SK-N-SH treated with all-trans-retinoic acid at 6 μM for 48 hours (cell line): Measurements from ENCODE around the gene TRIM66.
A peak's percentile ranks its signal among the peaks of the same experiment; 100 is the strongest.

Experiments
- ATAC-seq: fragments of 200-7000 bp; cut with Tn5 transposase; 3 replicates; pipeline ENCODE4 v1.9.1; 2020; ENCODE audit warnings: mild to moderate bottlenecking, moderate library complexity
- ARNTL ChIP-seq: fragments of 450-650 bp; formaldehyde crosslinking; IDR thresholded peaks from 2 replicates; pipeline ENCODE4 v1.5.0; 2020; ENCODE audit warnings: low read depth, mild to moderate bottlenecking, moderate library complexity, borderline replicate concordance
- BACH2 ChIP-seq: fragments of 250-450 bp; sonication (Bioruptor Pico); IDR thresholded peaks from 2 replicates; pipeline ENCODE4 v1.9.0; 2021; ENCODE audit warnings: mild to moderate bottlenecking, borderline replicate concordance
- CREB5 ChIP-seq: fragments of 250-450 bp; sonication (Bioruptor Pico); IDR thresholded peaks from 2 replicates; pipeline ENCODE4 v1.5.1; 2020; ENCODE audit warnings: low read depth, mild to moderate bottlenecking, moderate library complexity
- CSRNP3 ChIP-seq: fragments of 250-450 bp; sonication (Bioruptor Pico); IDR thresholded peaks from 2 replicates; pipeline ENCODE4 v1.5.1; 2021; ENCODE audit warnings: mild to moderate bottlenecking, moderate library complexity
- ESRRG ChIP-seq: fragments of 250-450 bp; sonication (Bioruptor Pico); IDR thresholded peaks from 2 replicates; pipeline ENCODE4 v1.6.1; 2021; ENCODE audit warnings: mild to moderate bottlenecking
- GLIS3 ChIP-seq: fragments of 250-450 bp; sonication (Bioruptor Pico); IDR thresholded peaks from 2 replicates; pipeline ENCODE4 v1.5.0; 2020; ENCODE audit warnings: mild to moderate bottlenecking, moderate library complexity
- ISL1 ChIP-seq: fragments of 250-450 bp; sonication (Bioruptor Pico); IDR thresholded peaks from 2 replicates; pipeline ENCODE4 v2.1.2; 2022; ENCODE audit warnings: mild to moderate bottlenecking, moderate library complexity
- OSR1 ChIP-seq: fragments of 250-450 bp; sonication (Bioruptor Pico); IDR thresholded peaks from 2 replicates; pipeline ENCODE4 v1.8.0; 2022; ENCODE audit warnings: moderate library complexity, mild to moderate bottlenecking, inconsistent platforms
- POU6F1 ChIP-seq: fragments of 250-450 bp; sonication (Bioruptor Pico); IDR thresholded peaks from 2 replicates; pipeline ENCODE4 v1.8.0; 2021; ENCODE audit warnings: low read depth, mild to moderate bottlenecking, moderate library complexity, borderline replicate concordance
- PPARA ChIP-seq: fragments of 250-450 bp; sonication (Bioruptor Pico); IDR thresholded peaks from 2 replicates; pipeline ENCODE4 v1.5.0; 2020; ENCODE audit warnings: mild to moderate bottlenecking, borderline replicate concordance
- RARB ChIP-seq: fragments of 250-450 bp; sonication (Bioruptor Pico); IDR thresholded peaks from 2 replicates; pipeline ENCODE4 v1.8.0; 2021; ENCODE audit warnings: mild to moderate bottlenecking, moderate library complexity
- TOX ChIP-seq: fragments of 250-450 bp; sonication (Bioruptor Pico); IDR thresholded peaks from 2 replicates; pipeline ENCODE4 v1.8.0; 2021; ENCODE audit warnings: mild to moderate bottlenecking, moderate library complexity, borderline replicate concordance
- TSHZ2 ChIP-seq: fragments of 250-450 bp; sonication (Bioruptor Pico); IDR thresholded peaks from 2 replicates; pipeline ENCODE4 v1.5.0; 2020; ENCODE audit warnings: mild to moderate bottlenecking, moderate library complexity
- ZNF565 ChIP-seq: fragments of 450-650 bp; formaldehyde crosslinking; conservative IDR thresholded peaks from 2 replicates; pipeline ENCODE4 v1.5.0; 2020; ENCODE audit warnings: low read depth, mild to moderate bottlenecking, moderate library complexity
- ZNF70 ChIP-seq: fragments of 450-650 bp; formaldehyde crosslinking; IDR thresholded peaks from 2 replicates; pipeline ENCODE4 v1.5.0; 2020; ENCODE audit warnings: mild to moderate bottlenecking, moderate library complexity
- TF ChIP-seq, protein P1 (sequence below): fragments of 250-450 bp; sonication (Bioruptor Pico); IDR thresholded peaks from 2 replicates; pipeline ENCODE4 v1.8.0; 2020; ENCODE audit warnings: mild to moderate bottlenecking, moderate library complexity, borderline replicate concordance

Gene TRIM66

DNA sequence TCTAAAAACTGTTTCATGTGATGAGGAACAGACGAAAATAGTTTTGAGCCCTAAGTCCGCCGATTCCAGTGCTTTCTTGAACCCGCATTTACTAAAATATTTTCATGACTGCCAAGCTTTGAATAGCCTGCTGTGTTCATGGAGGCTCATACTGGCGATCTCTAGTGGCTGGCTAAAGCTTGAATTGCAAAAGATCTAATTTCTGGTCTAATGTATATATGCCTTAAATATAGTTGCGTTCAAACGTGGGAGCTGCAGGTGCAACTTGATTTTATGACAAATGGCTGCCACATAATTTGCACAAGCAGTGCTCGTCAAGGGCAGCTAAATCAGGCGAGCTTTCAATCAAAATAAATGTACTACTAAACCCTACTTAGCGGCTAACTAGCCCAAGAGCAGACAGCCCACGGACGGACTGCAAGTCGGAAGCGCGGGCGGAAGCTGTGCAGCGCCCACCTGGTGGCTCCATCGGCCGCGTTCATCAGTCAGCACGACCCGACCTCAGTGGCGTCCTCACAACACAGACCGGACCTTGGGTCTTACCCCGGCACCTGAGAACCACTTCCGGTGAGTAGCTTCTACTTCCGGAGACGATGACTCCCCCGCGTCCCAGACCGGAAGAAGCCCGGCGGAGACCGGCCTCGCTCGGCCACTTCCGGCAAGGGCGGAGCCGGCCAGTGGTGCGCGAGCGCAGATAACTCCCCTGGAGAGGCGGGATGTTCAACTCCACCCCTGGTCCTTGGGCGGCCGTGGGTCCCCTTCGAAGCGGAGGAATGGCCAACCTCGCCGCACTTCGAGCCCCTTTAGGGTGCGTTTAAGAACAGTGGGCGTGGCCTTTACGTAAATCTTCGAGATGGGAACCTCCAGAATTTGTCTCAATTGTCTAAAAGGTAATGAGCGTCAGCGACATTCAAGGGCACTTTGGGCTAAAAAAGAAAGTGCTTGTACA is 6.2 kb upstream of the TRIM66 start (continued):
- 0 out of 2 replicates have a peak, but pooled peaks have one; percentile 48 for TF ChIP-seq TSHZ2 (CRISPR knock-in tag)
- peak; percentile 44; the same call in 1 of the 2 replicates for TF ChIP-seq POU6F1 (CRISPR knock-in tag)

GRCh38 chr11:8686325-8686724 is 3.9 kb upstream of the TRIM66 start:
- TF ChIP-seq TSHZ2 (CRISPR knock-in tag) (no peak), ZNF70 (CRISPR knock-in tag) (no peak), ARNTL (CRISPR knock-in tag) (no peak), TOX (CRISPR knock-in tag) (no peak), PPARA (CRISPR knock-in tag) (no peak), ISL1 (CRISPR knock-in tag) (no peak), OSR1 (CRISPR knock-in tag) (no peak), CSRNP3 (CRISPR knock-in tag) (no peak), ZNF565 (CRISPR knock-in tag) (no peak), RARB (CRISPR knock-in tag) (no peak), ESRRG (no peak), CREB5 (CRISPR knock-in tag) (no peak), BACH2 (CRISPR knock-in tag) (no peak), GLIS3 (no peak), POU6F1 (CRISPR knock-in tag) (no peak)
- TF ChIP-seq, protein P1, sequence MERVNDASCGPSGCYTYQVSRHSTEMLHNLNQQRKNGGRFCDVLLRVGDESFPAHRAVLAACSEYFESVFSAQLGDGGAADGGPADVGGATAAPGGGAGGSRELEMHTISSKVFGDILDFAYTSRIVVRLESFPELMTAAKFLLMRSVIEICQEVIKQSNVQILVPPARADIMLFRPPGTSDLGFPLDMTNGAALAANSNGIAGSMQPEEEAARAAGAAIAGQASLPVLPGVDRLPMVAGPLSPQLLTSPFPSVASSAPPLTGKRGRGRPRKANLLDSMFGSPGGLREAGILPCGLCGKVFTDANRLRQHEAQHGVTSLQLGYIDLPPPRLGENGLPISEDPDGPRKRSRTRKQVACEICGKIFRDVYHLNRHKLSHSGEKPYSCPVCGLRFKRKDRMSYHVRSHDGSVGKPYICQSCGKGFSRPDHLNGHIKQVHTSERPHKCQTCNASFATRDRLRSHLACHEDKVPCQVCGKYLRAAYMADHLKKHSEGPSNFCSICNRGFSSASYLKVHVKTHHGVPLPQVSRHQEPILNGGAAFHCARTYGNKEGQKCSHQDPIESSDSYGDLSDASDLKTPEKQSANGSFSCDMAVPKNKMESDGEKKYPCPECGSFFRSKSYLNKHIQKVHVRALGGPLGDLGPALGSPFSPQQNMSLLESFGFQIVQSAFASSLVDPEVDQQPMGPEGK (CRISPR knock-in tag), result no peak
- ATAC-seq, result no peak
